Sciatic nerve (tissue), 2 donors: Measurements from ENCODE around the gene HOXC13. TPM values are rescaled to one million over a fixed set of nuclear protein-coding genes. Genes with fewer than 3 reads are reported as not detected.
A peak's percentile ranks its signal among the peaks of the same experiment; 100 is the strongest.

ENCODE experiments used
- ATAC-seq: fragments of 200-7000 bp; cut with Tn5 transposase; one replicate; pipeline ENCODE4 v1.9.1; 2020; ENCODE audit warnings: mild to moderate bottlenecking, moderate library complexity
- DNase-seq: peaks from one replicate; pipeline ENCODE4 v3.0.0-alpha.2; 2020; ENCODE audit warnings: low spot score
- intact Hi-C: fragments of 100-400 bp; cut with DNase I; formaldehyde crosslinking; loops from one replicate; pipeline ENCODE4 v1.14.2; 2022
- total RNA-seq: library from RNA; stranded (reverse); fragmentation: NEBNext Ultra II Directional; extraction: Animal tissue kit (Norgen Biotek cat#: 25700); gene quantifications from one replicate; pipeline ENCODE4 v1.2.1, GENCODE V29; 2021
- donor health status: DM: no; HTN: no; CAD: no.
- donor health status: DM: no; HTN: no; CAD: no.

HOXC13 gene
- total RNA-seq, 1 donor from 2014 or later = 0.22 TPM

DNA sequence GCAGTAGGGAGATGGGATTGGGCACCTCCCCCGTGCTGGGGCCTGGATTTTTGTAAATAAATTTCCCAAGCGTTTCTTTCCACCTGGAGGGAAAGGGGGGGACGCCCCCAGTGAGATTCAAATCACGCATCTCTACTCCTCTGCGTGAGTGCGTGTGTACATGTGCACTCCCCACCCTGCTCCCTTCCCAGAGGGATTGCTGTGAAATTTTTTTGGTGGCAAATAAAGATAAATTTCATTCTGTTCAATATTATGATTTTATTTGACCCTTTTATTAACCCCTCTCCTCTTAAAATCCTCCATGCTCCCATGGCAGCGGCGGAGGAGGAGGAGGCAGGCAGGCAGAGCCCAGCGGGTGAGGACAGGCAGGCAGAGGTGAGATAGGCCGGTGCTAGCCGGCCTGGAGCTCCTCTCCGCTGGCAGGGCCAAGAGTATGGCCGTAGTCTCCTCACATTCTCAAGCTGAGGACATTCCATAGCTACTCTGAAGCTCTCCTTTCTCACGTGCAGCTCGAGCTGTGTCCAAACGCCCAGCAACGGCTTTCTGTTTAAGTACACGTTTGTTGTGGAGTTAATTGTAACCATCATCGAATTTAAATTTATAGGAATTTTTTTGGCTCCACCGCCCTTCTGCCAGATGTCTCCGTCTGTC is 37.7 kb downstream of the HOXC13 start:
- intact Hi-C loops = no loop called here
- no peak for ATAC-seq
- no peak for DNase-seq

DNA sequence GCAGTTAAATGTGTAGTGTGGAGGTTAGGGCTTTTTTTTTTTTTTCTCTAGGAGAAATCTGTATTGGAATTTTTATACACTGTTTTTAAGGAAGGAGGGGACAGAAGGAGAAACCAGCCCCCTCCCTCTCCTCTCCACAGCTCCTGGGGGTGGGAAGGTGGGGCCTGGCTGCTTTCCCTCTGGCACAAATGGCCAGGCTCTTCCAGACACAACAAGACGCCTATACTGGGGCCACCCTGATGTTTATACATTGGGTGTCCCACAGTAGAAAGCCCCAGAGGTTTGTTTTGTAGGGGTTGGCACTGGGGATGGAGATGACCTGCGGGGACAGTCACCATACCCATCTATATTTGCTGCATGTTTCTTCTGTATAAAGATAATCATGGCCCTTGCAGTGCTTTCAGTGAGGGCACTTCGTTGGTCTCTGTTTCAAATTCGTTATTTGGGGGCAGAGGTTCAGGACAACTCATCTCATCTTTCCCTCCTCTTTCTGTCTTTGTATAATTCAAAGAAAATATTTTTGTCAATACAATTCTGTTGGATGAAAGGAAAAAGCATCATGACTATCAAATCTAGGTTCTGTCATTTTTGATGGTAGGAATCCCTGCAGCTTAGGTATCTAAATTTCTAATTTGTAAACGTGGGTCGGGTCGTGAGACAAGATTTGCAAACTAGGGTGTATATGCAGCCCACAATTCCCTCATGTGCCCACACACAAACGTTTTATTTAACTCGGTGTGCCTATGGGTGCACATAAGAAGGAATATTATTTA is 38.4 kb downstream of the HOXC13 start:
- no peak for ATAC-seq

DNA sequence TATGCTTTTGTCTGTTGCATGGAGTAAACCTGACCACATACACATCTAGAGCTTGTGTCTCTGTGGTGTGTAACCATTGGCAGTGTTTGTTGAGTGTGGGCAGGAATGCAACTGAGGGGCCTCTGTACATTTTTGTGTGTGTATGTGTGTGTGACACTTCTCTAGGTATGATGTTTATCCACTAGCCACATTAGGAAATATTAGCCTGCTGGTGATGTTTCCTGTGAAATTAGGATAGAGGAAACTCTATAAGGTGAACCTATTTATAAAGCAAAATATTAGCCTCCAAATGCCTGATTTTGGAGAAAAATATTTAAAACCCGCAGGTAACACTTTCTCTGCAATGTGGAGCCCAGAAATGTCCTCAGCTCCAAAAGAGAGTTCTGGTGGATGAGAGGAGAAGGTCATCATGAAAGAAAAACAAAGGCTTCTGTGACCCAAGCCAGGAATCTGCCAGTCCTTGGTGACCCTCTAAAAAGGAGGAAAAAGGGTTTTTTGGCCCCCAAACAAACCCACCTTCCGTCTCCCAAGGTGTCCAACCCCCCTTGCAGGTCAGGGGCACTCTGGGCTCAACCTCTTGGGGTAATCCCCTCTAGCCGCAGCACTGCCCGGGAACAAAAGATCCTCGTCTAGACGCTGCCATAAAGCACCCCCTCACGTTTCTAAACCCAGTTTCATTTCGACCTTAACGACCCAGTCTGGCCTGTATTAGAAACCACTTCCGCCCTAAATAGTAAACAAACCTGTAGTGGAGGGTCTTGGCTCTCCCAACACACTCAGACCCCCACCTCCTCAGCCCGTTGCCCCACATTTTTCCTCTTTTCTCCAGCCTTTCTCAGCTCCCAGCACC is 39.2 kb downstream of the HOXC13 start:
- ATAC-seq = no peak
- intact Hi-C loops = no loop called here

More for the DNA sequence above, 38.4 kb downstream of the HOXC13 start:
- intact Hi-C loops = no loop called here
- no peak for DNase-seq

DNA sequence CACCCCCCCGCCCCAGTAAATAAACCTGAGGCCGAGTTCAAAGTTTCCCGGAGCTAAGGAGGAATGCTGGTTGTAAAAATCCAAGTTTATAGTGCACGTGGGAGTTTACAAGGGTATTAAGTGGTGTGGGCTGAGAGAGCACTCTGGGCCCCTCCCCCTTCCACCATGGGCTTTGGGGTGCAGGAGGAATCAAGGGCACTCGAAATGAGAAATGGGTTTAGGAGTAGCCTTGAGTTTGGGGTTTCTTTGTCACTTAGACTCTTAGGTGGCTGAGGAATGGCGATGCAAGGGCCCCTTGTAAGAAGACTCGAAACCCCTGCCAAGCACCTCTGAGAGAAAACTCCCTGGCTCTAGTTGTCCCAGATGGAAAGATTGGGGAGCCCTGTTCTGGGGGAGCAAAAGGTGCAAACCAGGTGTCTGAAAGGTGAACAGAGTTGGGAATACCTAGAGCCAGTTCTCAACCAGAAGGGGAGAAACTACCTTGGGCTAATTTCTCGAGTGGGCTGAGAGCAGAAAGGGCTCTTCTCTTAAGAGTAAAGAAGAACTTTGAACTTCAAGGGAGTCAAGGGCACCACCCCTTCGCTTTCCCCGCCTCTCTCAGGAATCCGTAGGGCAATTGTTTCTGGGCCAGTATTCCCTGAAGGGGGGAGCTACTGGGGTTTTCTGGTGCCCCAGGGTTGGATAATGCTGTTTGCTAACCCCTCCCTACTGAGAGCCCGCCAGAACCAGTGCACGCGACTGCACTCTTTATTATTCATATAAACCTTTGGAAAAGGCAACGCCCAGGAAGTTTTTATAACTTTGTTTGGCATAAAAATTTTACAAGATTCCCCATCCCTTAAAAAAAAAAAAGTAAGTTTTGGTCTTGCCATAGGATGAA is 40.1 kb downstream of the HOXC13 start:
- ATAC-seq (no peak), DNase-seq (no peak)
- intact Hi-C loops = no loop called here

More for the DNA sequence above, 39.2 kb downstream of the HOXC13 start:
- no peak for DNase-seq

DNA sequence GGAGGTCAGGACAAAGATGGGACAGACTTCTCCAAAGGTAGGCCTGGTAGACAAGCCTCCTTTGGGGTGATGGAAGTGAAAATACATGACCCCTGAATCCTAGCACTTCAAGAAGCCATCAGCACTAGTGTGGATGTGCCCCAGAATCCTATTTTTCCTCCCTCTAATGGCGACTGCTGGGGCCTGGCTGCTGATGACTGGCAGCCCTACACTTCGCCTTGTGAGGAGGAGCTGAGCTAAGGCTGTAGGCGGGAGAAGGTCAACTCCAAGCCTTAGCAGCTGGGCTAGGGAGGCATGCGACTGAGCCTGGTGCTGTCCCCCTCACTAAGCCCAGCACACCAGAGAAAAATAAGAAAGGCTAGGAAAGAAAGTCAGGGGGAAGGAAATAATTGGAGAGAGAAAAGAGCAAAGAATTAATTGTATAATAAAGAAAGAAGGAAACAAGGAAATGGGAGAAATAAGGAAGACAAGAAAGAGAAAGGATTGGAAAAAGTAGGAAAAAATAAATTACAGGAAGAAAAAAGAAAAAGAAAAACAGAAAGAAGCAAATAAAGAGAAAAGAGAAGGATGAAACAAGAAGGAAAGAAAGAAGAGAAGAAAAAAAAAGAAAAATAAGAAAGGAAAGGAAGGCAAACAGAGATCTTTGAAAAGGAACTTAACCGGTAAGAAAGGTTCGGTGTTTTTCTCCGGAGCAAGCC is 41.6 kb downstream of the HOXC13 start:
- no peak for ATAC-seq
- intact Hi-C loops = loop anchor here (5.0 kb wide), 1 partner anchor 728 kb away; a partner anchor contains a TSS

DNA sequence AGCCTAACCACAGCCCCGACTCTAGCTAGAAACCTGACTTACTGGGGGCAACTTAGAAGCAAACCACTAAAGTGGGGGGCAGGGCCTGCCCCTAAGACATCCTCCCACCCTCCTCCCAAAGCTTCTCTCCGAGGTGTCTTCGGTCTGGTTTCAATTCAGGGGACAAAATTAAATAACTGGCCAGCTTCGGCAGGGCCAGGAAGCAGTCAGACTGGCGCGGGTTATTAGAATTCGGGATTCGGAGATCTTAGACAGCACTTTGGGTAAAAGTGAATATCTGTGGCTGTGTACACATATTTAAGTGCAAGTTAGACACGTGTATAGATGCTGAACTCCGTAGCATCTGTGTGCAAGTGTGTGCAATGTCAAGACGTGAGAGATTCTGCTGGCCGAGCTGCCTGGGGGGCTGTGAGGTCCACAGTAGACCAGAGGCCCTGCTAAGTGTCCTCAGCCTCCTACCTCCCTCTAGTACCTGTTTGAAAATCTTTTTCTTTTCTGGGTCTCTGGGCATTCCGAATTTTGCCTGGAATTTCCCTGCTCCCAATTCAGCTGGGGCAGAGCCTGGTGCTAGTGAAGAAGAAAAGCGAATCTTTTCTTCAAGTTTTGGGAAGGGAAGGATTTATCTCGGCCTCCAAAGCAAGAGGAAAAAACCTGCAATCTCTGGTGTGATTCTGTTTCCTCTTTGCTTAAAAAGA is 42.3 kb downstream of the HOXC13 start:
- intact Hi-C loops = loop anchor here (5.0 kb wide), 1 partner anchor 729 kb away; a partner anchor contains a TSS
- no peak for ATAC-seq
- no peak for DNase-seq

More for the DNA sequence above, 41.6 kb downstream of the HOXC13 start:
- DNase-seq = no peak

DNA sequence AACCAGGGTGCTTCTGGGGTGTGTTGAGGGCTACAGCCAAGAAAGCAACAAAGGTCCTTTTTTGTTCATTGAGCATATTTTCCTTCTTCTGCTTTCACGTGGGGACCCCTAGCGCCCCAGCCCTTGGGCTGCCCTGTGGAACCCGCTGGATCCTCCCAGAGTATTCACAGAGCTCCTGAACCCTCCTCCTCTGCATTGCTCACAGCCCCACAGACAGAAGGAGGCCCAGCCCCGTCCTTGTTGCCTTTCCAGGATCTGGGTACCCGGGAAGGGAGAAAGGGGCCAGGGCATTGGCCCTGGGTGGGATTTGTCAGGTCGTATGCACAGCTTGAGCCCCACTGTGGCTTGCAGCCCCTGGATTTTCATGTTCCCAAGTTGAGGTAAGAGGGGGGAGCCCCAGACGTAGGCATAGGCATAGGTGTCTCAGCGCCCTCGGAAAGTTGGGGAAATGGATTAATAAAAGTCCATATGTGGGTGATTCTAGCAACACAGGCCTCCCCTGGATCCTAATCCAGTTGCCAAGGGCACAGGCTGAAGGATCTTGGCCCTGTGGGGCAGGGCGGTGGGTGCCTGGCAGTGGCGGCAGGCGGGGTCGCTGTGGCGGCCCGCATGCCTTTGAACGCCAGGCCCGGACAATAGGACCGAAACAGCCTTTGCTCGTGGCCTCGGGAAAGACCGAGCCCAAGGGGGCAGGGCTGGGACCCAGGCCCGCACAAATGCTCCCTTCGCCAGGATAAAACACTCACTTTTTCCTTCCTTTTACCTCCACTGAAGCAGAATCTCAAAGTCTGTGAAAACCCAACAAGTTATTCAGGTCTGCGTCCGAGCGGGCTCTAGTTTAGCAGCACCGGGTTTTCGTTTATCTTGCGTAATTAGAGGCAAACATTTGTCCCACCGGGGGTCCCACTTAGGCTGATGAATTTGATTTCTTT is 43.3 kb downstream of the HOXC13 start:
- intact Hi-C loops = loop anchor here (5.0 kb wide), 1 partner anchor 730 kb away; a partner anchor contains a TSS
- no peak for ATAC-seq
- DNase-seq = no peak

DNA sequence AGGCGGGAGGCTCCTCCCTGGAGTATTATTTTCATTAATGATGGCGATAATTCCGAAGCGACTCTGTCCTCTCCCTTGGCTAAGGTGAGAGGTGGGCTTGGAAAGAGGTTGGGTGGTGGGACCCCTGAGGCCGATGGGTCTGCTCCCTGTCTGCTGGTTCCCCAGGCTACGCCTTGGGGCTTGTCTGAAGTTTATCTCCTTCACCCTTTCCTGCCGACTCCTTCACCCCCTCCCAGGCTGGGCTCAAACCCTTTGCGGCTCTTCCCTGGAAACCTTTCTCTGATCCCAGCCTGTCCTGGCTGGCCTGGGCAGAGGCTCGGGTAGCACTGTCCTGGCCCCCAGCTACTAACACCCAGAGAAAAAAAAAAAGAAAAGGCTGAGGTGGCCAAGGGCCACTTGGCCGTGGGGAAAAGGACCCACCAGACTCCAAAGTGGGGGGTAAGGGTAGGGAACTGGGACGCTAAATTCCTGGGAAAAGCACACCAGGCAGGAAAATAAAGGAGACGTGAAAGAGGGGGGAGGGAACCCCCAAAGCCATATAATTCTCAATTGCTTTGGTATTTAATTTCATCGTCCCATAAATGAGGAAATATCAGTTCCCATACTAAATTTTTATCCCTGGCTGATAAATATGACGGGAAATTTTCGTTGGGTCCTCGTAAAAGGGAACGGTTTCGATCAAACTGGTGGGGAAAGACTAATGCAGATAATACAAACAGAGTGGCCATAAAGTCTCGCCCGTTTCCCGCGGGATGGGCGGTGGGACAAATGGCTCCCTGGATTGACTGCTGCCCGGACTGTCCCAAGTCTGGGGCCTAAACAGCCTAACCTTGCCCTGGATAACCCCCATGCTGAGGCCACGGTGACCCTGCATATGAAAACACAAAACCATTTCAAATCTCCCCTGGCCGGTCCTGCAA is 44.3 kb downstream of the HOXC13 start:
- intact Hi-C loops = loop anchor here (5.0 kb wide), 1 partner anchor 731 kb away; a partner anchor contains a TSS
- DNase-seq (no peak), ATAC-seq (no peak)

DNA sequence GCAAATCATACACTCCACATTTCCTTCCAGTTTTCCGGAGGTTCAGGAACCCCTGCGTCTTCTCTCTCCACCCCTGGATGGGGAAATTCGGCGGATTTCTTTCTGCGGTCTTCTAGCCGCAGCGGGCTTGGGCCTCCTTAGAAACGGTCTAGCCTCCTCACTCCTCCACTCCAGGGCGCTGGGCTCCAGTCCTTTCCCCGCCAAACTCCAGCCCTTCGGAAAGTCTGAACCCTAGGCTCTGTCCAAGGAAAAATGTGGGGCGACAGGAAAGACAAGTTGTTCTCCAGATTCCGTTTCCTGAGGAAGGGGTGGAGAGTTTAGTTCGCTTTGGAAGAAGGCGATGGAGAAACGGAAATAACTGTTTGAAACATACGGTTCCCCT is 44.9 kb downstream of the HOXC13 start:
- no peak for ATAC-seq
- intact Hi-C loops = loop anchor here (5.0 kb wide), 1 partner anchor 731 kb away; a partner anchor contains a TSS

DNA sequence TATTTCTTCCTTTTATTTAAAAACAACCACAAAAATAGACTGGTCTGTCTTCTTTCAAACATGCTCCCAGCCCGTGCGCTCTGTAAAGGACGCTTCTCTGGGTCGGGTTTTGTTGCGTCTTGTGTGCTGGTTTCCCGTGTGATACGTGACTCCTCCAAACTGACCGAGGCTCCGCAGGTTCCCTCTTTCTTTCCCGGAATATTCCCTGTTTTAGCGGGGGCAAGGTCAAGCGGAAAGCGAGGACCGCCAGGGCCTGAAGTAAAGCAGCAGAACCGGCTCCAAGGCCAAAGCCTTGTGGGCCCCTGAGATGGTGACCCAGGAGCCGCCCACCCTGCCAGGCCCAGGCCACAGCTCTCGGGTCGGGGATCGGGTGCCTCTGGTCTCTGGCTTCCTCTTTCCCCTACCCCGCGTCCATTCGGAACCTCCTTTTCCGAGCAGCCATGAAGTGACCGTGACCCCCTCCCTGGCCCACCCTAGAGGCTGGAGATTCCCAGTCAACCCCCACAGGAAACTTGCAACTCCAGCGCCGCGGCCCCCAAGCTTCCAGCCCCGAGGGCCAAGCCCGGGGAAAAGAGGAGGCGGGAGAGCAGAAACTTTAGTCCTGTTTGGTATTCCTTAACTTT is 45.4 kb downstream of the HOXC13 start:
- no peak for ATAC-seq
- intact Hi-C loops = loop anchor here (5.0 kb wide), 1 partner anchor 732 kb away; a partner anchor contains a TSS
- DNase-seq = no peak

More for the DNA sequence above, 44.9 kb downstream of the HOXC13 start:
- no peak for DNase-seq

DNA sequence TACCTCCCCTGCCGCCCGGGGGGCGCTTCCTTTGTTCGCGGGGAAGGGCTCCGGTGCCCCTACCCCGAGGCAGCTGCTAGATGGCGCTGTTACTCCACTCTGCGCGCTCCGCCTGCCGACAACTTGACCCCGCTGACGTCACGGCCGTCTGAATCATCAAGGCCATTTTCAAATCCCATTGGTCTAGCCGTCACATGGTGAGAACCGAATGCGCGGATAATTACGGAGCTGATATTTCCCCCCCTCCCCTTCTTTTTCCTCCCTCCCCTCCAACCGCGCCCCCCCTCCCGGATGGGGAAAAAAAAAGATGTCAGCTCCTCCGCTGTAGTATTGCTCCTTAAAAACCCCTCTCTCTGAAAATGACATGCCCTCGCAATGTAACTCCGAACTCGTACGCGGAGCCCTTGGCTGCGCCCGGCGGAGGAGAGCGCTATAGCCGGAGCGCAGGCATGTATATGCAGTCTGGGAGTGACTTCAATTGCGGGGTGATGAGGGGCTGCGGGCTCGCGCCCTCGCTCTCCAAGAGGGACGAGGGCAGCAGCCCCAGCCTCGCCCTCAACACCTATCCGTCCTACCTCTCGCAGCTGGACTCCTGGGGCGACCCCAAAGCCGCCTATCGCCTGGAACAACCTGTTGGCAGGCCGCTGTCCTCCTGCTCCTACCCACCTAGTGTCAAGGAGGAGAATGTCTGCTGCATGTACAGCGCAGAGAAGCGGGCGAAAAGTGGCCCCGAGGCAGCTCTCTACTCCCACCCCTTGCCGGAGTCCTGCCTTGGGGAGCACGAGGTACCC is 46.5 kb downstream of the HOXC13 start, which contains the start of gene HOXC10:
TSS of gene HOXC10 (plus strand) at position 246 of the 791 bp plus-strand sequence. CDS start at position 360, 114 bp downstream.
- intact Hi-C loops = loop anchor here (5.0 kb wide), 2 partner anchors 222 to 733 kb away; a partner anchor contains a TSS
- ATAC-seq (peak; percentile 91), DNase-seq (peak; percentile 98)

DNA sequence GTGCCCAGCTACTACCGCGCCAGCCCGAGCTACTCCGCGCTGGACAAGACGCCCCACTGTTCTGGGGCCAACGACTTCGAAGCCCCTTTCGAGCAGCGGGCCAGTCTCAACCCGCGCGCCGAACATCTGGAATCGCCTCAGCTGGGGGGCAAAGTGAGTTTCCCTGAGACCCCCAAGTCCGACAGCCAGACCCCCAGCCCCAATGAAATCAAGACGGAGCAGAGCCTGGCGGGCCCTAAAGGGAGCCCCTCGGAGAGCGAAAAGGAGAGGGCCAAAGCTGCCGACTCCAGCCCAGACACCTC is 47.0 kb downstream of the HOXC13 start:
- intact Hi-C loops = loop anchor here (5.0 kb wide), 1 partner anchor 222 kb away; no protein-coding TSS in a partner anchor
- no peak for ATAC-seq
- no peak for DNase-seq

DNA sequence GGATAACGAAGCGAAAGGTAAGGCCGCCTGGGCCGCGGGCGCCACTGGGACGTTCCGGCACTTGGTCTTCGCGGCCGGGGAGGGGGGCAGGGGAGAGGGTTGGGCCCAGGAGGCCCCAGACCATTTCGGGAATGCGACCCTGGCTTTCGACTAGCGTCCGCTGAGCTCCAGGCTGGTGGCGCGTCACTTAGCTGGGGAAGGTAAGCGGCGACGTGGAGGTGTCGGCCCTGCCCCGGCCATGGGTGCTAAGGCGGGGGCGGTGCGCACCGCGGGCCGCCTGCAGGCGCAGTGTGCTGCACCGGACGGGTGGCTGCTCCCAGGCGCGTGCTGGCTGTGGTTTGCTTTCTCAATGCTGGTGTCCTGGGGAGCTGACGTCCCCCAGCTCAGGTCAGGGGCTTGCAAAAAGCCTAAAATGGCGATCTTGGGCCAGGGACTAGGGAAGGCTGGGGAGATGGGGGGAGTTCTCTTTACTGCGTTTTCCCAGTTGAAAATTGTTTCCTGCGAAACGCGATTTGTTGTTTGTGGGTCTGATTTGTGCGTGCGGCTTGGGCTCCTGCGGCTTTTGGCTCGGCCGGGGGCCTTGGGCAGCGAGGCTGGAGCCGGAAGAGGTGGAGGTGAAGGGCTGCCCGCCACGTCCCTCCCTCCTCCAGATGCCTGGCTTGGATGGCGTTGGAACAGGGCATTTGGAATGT is 47.5 kb downstream of the HOXC13 start:
- intact Hi-C loops = loop anchor here (5.0 kb wide), 1 partner anchor 221 kb away; no protein-coding TSS in a partner anchor
- ATAC-seq = peak; percentile 41
- DNase-seq = no peak
